ENCODE data around the gene SEMA5B.

SEMA5B gene

DNA sequence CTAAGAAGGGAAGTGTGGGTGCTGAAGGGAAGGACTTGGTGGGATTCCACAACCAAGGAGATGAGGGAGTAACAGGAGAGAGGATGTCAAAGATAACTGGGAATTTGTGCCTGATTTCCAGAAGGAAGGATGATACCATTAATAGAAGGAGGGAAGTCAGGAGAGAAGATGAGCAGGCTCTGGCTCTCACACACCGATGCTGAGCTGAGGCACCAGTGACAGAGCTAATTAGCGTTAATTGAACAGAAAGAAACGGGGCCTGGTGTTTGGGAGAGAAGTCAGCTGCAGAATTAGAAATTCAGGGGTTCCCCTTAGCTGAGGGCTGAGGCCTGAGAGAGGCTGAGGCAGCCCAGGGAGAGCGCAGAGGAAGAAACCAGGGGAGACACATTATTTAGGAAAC, 27.4 kb upstream of the SEMA5B start:
- DNase-seq (ENCODE audit: low read depth): no peak

DNA sequence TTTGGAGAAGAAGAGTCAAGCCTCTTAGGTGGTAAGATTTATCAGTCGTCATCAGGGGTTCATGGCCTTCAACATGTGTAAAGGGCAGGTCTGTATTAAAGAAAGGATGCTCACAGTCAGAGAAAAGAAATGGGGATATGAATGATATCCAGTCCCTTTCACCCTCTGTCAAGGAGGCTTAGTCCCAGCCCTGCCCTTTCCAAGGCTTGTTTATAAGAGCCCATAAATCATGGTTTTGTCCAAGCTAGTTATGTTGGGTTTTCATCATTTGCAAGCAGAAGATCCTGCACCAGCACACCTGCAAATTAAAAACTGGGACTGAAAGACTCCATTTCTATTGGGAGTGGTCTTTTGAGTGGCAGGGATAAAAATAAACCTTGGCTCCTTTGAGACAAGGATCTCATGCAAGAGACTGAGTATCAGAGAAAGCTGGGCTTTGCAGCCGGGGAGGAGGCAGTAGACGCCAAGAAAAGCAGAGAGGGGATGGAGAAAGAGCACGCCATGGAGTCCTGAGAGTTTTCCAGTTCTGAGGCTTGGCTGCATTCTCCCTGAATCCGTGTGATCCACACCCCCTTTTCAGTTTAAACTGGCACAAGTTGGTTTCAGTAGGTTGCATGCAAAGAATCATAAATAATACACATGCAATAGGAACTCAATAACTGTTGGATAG, 26.7 kb upstream of the SEMA5B start:
- no peak for DNase-seq (ENCODE audit: low read depth)

DNA sequence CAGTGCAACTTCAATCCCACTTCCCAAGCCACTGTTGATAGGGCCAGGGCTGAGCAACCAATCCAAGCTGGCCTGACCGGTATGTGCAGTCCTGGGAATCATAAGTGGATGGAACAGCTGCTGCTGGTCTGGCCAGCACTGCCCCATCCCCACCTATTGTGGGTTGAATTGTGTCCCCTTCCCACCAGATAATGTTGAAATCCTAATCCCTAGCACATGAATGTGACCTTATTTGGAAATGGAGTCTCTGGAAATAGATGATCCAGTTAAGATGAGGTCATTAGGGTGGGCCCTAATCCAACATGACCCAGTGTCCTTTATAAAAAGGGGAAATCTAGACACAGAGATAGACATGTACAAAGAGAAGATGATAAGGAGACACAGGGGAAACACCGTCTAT, 25.5 kb upstream of the SEMA5B start:
- no peak for DNase-seq (ENCODE audit: low read depth)

GRCh38 chr3:123050666-123051065, 23.1 kb upstream of the SEMA5B start:
- DNase-seq (ENCODE audit: low read depth): no peak

DNA sequence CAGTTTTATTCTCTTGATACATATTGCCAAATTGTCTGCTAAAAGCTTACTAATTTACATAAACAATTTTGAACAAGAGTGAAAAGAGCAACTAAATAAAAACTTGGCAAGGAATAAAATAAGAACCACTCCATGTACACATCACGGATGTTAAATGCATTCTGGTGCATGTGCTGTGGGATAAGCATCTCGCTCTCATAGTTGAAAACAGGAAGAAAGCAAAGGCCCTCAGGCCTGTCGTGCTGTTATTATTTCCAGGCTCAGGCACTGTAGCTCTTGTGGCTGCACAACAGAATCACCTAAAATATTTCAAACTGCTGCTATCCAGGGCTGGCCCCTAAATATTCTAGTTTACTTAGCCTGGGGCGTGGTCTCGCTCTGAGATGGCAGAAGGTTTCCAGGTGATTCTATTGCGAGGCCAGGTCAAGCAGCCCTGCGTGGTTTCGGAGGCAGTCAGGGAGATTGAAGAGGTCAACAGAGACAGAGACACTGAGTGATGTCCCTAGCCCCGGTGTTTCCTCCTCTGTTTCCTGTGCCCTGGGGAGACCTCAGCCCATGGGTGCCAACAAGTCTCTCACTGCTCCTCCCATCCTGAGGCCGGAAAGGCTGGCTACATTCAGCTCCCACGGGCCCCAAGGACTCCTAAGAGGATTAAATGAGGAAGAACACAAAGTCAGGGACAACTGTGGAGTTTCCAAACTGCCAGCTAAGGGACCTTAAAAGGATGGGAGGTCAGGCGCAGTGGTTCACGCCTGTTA, 21.1 kb upstream of the SEMA5B start:
- DNase-seq (ENCODE audit: low read depth): no peak

DNA sequence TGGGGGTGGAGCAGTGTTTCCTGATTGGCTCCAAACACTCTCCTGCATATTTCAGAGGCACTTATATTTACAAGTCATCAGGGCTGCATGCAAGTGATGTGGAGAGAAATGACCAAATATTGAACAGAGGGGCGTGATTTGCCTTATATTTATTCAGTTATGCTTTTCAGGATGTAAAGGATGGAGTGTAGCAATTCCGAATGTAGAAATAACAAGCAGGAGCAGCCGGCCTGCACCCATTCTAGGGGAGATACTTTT, 19.4 kb upstream of the SEMA5B start:
- DNase-seq (ENCODE audit: low read depth): no peak

DNA sequence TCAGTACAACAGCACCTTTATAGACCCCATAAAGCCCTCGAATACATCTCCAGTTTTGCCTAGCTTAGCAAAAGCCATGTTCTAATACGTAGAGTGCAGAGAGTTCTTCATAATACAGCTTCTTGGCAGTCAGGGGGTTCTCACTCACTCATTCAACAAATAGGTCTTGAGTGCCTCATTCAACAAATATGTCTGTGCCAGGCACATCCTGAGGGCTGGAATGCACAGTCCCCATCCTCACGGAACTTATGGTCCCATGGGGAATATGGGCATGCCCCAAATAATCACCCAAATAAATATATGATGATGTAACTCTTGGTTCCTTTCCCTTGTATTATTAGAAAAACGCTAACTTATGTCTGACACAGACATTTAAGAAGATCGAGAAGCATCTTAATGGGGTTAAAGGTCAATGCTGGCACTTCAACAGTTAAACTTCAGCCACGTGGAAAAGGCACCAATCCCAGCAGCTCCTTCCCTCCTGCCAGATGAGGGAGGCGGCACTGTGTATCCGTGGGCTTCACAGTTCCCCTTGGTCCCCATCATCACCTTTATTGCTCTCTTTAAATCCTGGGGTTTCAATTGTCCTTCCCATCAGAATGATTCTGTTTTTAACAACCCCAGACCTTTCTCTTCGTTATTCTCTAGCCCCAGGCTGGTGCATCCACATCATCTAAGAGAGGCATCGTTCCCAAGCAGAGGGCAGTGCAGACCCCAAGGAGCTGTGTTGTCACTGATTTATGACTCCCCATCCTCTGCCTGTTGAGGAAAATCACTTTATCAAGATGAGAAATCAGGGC, 18.9 kb upstream of the SEMA5B start:
- DNase-seq (ENCODE audit: low read depth): no peak

DNA sequence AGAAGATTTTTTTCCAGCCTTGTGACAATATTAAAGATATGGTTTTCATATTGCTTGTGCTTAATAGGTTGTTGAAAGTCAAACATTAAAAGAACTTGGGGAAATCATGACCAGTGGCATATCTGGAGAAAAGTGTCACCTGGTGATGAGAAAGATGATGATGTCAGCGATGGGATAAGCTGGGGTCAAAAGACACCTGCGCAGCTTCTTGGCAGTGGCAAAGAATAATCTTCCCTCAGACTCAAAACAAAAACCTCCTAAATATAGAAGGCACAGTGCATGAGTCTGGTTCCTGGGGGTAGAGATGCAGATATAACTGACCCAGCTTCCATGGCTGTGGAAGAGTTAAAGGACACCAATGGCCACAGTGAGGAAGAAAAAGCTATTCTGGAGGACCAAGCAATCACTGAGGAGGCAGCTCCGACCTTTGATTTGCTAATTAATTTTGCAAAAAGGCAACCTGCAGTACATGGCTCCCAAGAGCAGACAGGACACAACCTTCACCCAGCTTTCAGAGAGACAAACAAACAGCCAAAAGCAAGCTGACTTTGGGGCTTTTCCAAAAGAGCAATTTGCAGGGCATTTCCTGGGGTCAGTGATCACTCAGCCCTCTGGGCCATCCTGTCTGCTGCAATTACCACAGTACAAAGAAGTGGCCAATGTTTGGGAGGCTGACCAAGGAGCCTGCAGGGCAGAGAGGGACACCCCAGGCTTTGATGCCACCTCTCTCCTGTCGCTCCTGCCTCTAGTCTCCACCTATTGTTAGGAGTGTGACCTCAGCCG, 17.6 kb upstream of the SEMA5B start:
- no peak for DNase-seq (ENCODE audit: low read depth)

DNA sequence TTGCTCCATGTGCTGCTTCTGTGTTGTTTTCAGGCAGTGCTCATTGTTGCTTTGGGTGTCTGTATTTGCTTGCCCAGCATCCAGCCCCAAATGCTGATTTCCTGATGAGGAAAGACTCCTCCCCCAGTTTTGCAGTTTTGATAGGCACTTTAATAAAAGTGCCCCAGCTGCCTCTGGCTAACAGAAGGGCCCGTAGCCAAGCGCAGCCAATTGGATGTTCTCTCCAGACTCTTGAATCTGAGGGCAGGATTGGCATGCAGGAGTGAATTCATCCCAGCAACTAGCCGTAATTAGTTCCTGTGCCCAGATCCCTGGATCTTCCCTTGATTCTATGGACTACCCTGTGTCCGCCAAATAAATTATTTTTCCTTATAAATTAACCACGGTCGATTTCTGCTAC, 14.8 kb upstream of the SEMA5B start:
- no peak for DNase-seq (ENCODE audit: low read depth)

- no peak for DNase-seq (ENCODE audit: low read depth)
Observed at GRCh38 chr3:123039178-123039577, 11.6 kb upstream of the SEMA5B start.

DNA sequence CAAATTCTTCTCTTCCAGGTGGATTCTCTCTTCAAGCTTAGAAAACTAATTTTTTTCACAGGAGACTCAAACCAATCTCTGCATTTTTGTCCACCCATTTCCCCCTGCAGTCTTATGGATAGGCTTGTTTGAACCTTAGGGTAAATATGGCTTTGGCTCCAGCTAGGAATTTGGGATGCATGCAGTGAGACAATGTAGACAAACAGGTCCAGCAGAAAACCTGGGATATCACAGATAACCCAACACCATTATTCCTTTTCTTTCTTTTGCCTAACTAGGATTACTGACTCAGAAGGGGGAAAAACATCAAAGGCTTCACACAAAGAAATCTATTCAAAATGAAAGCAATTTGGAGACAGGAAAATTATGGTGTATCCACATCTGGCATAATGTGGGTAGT, 11.2 kb upstream of the SEMA5B start:
- no peak for DNase-seq (ENCODE audit: low read depth)

DNA sequence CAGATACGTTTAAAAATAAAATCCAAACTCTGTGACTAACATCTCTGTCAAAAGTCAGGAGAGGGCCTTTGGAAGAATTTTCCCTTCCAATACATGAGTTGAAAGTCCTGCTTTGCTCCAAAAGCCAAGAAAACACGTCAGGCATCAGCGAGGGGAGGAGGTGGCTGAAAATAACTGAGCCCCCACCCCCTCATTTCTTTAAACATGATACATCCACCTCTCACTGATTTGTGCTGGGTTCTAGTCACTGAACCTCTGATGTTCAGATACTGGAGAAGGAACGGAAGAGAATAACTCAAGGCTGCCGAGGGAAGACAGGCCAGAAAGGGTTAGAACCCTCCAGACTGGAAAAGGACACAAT, 9.4 kb upstream of the SEMA5B start:
- no peak for DNase-seq (ENCODE audit: low read depth)

DNA sequence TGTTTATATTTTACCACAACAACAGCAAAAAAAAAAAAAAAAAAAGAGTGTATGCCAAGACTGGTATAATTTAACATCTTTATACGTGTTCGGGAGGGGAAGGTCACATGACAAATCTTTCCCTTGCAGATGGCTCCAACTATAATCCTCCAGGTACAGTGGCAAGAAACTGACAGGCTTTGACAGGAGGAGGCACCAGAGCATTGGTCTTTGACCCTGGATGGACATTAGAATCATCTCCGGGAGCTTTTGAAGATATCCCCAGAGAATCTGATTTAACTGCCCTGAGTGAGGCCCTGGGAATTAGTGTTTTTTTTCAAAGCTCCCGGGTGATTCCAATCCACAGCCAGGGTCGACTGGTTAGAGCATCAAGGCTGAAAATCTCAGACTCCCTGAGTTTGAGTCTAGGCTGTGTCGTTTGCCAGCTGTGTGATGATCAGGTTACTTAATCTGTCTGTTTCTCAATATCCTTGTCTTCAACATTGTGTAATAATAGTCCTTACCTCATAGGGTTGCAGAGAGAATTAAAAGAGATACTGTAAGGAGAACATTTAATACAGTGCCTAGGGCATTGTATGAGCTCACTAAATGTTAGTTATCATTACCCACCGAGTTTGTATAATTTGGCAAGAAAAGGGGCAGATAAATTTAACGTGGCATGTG, 8.9 kb upstream of the SEMA5B start:
- DNase-seq (ENCODE audit: low read depth): no peak

DNA sequence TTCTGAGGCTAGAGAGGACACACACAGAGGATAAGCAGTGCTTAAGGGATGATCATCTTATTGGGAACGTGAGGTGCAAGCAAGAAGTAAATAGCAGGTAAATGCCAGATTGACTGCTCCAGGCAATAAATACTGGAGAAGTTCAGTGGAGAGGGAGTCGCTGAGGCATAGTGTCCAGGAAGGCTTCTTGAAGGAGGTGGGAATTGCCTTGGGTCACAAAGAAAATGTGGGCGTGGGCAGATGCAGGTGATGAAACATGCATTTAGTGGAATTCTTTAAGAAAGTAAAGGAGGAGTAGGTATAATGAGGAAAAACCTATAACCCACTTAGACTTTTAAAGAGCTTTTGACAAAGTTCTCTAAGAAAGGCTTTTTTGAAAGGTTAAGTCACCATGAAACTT, 7.4 kb upstream of the SEMA5B start:
- DNase-seq (ENCODE audit: low read depth): no peak

GRCh38 chr3:123034120-123034519, 6.6 kb upstream of the SEMA5B start:
- DNase-seq (ENCODE audit: low read depth): no peak

- no peak for DNase-seq (ENCODE audit: low read depth)
Observed at GRCh38 chr3:123032057-123032456, 4.5 kb upstream of the SEMA5B start.

DNA sequence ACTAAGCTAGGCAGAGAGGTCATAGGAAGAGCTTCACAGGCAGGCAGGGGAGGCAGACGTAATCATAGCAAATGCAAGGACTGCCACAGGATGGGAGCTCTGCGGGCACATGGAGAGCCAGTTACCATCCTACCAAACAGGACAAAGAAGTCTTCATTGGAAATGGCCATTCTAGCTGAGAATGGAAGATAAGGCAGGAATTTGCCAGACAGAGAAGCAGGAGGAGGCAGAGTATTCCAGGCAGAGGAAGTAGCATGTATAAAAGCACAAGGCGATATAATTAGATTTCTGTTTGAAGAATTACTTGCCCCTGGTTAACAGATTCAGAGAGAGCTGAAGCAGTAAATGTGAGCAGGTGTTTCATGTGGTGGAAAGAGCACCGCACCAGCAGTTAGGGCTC, 3.5 kb upstream of the SEMA5B start:
- DNase-seq (ENCODE audit: low read depth): no peak

GRCh38 chr3:123028233-123028828, 768 bp upstream of the SEMA5B start:
- DNase-seq (ENCODE audit: low read depth): no peak

DNA sequence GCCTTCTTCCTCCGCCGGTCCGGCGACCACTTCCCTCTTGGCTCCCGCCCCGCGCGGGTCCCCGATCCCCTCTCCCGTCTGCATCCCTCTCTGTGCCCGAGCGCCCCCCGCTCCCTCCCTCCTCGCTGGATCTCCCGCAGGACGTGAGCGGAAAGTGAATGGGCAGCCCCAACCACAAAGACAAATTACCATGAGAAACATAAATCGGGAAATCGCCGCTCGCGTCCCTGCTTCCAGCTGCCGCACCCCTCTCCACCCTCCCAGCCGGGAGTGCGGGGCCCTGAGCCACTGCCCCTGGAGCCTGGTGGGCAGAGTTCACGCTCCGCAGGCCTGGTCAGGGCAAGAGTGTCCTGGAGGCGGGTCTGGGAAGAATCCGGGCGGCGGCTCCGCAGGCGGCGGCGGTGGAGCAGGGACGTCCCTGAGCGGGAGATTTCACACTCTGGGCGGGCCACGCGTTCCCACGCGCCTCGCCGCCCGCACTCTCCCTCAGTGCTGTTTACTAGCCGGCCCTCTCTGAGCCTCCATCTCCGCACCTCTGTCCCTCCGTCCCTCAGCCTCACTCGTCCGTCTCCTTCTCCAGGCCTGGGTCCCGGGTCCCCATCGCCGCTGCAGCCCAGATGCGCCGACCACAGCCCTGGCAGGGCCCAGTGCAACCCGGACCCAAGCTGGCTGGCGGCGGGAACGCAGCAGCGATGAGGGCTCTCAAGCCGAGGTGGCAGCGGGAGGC, 835 bp downstream of the SEMA5B start:
- DNase-seq (ENCODE audit: low read depth): no peak

DNA sequence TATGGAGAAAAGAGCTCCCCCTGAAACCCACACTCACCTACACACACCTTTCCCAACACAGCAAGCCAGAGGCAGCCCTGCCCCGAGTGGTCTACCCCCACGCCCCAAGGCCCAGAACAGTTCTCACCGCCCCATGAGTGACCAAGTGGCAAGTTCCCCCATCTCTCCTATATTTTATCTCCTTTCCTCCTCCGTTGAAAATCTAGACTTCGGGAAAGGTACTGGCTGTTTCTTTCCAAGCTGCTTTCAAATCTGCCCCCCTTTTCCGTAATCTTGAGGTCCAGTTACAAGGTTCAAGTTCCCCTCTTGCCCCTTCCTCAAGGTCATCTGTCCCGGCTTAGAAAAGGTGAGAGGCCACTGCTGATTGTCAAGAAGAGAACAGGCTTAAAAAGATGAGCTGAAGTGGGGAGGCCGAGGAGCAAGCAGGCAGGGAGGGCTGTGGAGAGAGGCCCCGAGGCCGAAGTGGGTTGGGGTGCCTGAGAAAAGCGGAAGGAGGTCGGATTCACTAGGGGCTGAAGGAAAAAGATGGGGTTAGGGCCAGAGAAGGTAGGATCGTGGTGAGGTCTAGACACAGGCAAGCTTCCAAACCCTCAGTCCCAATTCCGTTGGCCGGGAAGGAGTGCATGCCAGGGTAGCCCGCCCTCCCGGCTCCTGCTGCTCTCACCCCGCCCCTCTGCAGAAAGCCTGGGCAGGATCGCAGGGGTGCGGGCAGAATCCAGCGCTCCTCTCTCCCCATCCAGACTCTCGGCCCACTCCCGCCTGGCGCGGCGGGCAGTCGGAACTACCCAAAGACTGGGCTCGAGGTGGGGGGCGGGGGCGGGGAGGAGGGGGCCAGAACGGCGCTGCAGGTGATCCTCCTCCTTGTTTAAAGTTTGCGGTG, 1.7 kb downstream of the SEMA5B start:
- no peak for DNase-seq (ENCODE audit: low read depth)
